SIG-M5 (cell line): ENCODE results near the gene PLA2G4E.

ENCODE experiments used
- DNase-seq: peaks from one replicate; lab custom pipeline; 2025; lab: John Stamatoyannopoulos, UW

The PLA2G4E gene

GRCh38 chr15:41933771-41934170 is 87.1 kb downstream of the PLA2G4E start:
- DNase-seq: no peak

- DNase-seq: no peak
These were observed 87.5 kb downstream of the PLA2G4E start for GRCh38 chr15:41933326-41933725.

GRCh38 chr15:41932511-41933289 is 88.1 kb downstream of the PLA2G4E start:
- no peak for DNase-seq

- DNase-seq: no peak
These were observed 88.7 kb downstream of the PLA2G4E start for GRCh38 chr15:41932101-41932500.
